Osteoblast (primary cell): ENCODE data around the gene ADGRD1. TPM values are rescaled to one million over a fixed set of nuclear protein-coding genes. Genes with fewer than 3 reads are reported as not detected.

ENCODE experiments used
- DNase-seq: peaks from one replicate; pipeline ENCODE4 v3.0.0; 2011; ENCODE audit warnings: low spot score, mixed read lengths; ENCODE audit not compliant: insufficient read length; ENCODE audit errors: missing footprints
- H2AFZ ChIP-seq: 2 replicates; pipeline ENCODE4 v1.6.0; 2011; ENCODE audit warnings: mild to moderate bottlenecking, low read length
- H3K27ac ChIP-seq: 2 replicates; pipeline ENCODE4 v1.5.1; 2011; ENCODE audit warnings: mild to moderate bottlenecking, low read depth, low read length, moderate library complexity
- H3K27me3 ChIP-seq: 2 replicates; pipeline ENCODE4 v1.6.0; 2012; ENCODE audit warnings: mild to moderate bottlenecking, control low read depth, inconsistent platforms, low read length, moderate library complexity; ENCODE audit not compliant: insufficient read depth
- H3K36me3 ChIP-seq: 2 replicates; pipeline ENCODE4 v1.5.1; 2011; ENCODE audit warnings: mild to moderate bottlenecking, low read length, control low read depth, moderate library complexity; ENCODE audit not compliant: insufficient read depth
- H3K4me1 ChIP-seq: 2 replicates; pipeline ENCODE4 v1.5.1; 2011; ENCODE audit warnings: mild to moderate bottlenecking, low read length, control low read depth, moderate library complexity; ENCODE audit not compliant: insufficient read depth
- H3K4me2 ChIP-seq: 2 replicates; pipeline ENCODE4 v1.6.0; 2011; ENCODE audit warnings: mild to moderate bottlenecking, low read length; ENCODE audit not compliant: insufficient read depth
- H3K4me3 ChIP-seq: fragments of 200-600 bp; sonication (generic); 3 replicates; pipeline ENCODE4 v1.5.1; 2012; ENCODE audit warnings: mild to moderate bottlenecking, low read length, inconsistent platforms; ENCODE audit not compliant: insufficient read depth
- H3K79me2 ChIP-seq: 2 replicates; pipeline ENCODE4 v1.6.0; 2012; ENCODE audit warnings: mild to moderate bottlenecking, low read length, control low read depth, inconsistent platforms; ENCODE audit not compliant: insufficient read depth
- H3K9me3 ChIP-seq: 2 replicates; pipeline ENCODE4 v1.5.1; 2011; ENCODE audit warnings: low read depth, low read length, control low read depth
- H4K20me1 ChIP-seq: 2 replicates; pipeline ENCODE4 v1.6.0; 2012; ENCODE audit warnings: mild to moderate bottlenecking, low read length, control low read depth; ENCODE audit not compliant: insufficient read depth
- total RNA-seq: library from RNA; depleted of rRNA; stranded (reverse); fragments of >200 nt; gene quantifications from 2 replicates; pipeline ENCODE4 v1.2.3, GENCODE V29; 2012
- TF ChIP-seq, protein P1 (sequence below): IDR thresholded peaks from 2 replicates; pipeline ENCODE4 v1.5.1; 2011; ENCODE audit warnings: mild to moderate bottlenecking, low read depth, low read length, moderate library complexity; ENCODE audit errors: extremely low read depth

Gene ADGRD1
- total RNA-seq, 1 donor, result 0.72 TPM

DNA sequence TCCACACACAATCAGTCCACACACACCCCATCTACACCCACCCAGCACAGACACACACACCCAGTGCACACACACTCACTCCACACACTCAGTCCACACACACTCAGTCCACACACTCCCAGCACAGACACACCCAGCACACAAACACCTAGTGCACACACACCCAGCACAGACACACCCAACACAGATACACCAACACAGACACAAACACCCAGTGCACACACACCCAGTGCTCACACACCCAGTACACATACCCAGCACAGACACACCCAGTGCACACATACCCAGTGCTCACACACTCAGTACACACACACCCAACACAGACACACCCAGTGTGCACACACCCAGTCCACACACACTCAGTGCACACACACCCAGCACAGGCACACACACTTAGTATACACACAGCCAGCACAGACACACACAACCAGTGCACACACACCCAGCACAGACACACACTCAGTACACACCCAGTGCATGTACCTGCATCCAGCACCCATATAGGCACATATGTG lies 63.8 kb downstream of the ADGRD1 start:
- H3K27ac ChIP-seq, result no peak overlapping the region

DNA sequence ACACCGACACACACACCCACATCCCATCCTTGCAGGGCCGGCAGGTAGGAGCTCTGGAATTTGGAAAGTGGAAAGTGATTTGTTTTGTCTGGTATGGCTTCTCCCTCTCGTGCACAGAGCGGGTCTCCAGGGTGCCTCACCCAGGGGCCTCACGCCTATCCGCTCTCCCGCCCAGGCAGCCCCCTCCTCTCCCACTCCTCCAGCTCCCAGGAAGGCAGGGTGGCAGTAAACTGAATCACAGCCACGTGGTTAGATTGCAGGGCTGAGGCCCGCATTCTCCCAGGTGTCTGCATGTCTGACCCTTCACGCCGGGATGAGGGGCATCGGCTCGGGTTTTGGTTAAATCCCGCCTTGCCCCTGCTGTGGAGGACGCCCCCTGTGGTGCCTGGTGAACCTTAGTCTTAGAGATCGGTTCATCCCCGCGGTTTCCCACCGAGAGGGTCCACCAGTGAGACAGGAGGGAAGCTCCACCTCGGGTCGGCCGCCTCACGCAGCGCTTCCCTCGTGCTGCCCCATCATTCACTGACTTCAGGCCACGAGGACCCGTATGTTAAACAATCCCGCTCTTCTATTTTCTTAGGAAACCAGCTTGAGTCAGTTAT lies 64.4 kb downstream of the ADGRD1 start:
- TF ChIP-seq, protein P1, sequence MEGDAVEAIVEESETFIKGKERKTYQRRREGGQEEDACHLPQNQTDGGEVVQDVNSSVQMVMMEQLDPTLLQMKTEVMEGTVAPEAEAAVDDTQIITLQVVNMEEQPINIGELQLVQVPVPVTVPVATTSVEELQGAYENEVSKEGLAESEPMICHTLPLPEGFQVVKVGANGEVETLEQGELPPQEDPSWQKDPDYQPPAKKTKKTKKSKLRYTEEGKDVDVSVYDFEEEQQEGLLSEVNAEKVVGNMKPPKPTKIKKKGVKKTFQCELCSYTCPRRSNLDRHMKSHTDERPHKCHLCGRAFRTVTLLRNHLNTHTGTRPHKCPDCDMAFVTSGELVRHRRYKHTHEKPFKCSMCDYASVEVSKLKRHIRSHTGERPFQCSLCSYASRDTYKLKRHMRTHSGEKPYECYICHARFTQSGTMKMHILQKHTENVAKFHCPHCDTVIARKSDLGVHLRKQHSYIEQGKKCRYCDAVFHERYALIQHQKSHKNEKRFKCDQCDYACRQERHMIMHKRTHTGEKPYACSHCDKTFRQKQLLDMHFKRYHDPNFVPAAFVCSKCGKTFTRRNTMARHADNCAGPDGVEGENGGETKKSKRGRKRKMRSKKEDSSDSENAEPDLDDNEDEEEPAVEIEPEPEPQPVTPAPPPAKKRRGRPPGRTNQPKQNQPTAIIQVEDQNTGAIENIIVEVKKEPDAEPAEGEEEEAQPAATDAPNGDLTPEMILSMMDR, result no peak
- Histone ChIP-seq H4K20me1 (no peaks in the 10 kb centered on the region), H3K27me3 (no peaks in the 10 kb centered on the region), H3K4me2 (no peak overlapping the region), H3K79me2 (no peaks in the 10 kb centered on the region), H2AFZ (no peak overlapping the region), H3K4me1 (no peaks in the 10 kb centered on the region), H3K9me3 (no peaks in the 10 kb centered on the region), H3K36me3 (no peaks in the 10 kb centered on the region), H3K27ac (no peak overlapping the region), H3K4me3 (no peak overlapping the region)
- no peak for DNase-seq

More for the DNA sequence above, 63.8 kb downstream of the ADGRD1 start:
- H3K36me3 ChIP-seq, result no peaks in the 10 kb centered on the region
- no peak overlapping the region for H3K4me3 ChIP-seq
- no peak overlapping the region for H3K4me2 ChIP-seq
- H2AFZ ChIP-seq, result no peak overlapping the region
- no peak for DNase-seq
- no peaks in the 10 kb centered on the region for H4K20me1 ChIP-seq
- no peaks in the 10 kb centered on the region for H3K9me3 ChIP-seq
- H3K27me3 ChIP-seq, result no peaks in the 10 kb centered on the region
- no peaks in the 10 kb centered on the region for H3K79me2 ChIP-seq
- TF ChIP-seq, protein P1, result no peak
- H3K4me1 ChIP-seq, result no peaks in the 10 kb centered on the region

DNA sequence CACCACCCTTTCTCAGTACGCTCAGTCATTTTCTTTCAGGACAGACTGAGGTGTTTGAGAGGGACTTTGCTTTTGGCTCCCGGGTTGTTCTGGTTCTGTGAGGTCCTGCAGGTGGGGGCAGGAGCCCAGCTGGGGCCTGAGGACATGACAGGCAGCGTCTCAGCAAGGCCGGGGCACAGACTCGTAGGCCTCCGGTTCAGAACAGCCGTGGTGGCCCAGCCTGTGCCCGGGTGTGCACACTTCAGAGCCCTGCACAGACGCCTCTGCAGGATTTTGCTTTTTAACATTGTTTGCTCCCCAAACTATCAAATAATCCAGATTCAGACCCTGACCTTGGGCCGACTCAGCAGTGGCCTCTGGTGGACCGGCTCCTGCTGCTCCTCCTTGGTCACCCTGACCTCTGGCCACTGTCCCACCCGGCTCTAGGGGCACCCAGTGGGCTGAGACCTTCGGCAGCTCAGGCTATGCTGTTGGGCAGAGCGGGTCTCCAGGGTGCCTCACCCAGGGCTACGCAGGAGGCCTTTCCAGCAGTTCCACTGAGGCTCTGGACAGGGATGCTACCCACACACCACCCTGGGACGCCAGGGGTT lies 65.2 kb downstream of the ADGRD1 start:
- H3K9me3 ChIP-seq, result no peaks in the 10 kb centered on the region
- no peaks in the 10 kb centered on the region for H4K20me1 ChIP-seq
- TF ChIP-seq, protein P1, result no peak
- H3K79me2 ChIP-seq, result no peaks in the 10 kb centered on the region
- DNase-seq, result no peak
- no peak overlapping the region for H3K27ac ChIP-seq
- H3K4me1 ChIP-seq, result no peaks in the 10 kb centered on the region
- no peak overlapping the region for H2AFZ ChIP-seq
- no peak overlapping the region for H3K4me3 ChIP-seq
- H3K27me3 ChIP-seq, result no peaks in the 10 kb centered on the region
- H3K36me3 ChIP-seq, result no peaks in the 10 kb centered on the region
- H3K4me2 ChIP-seq, result no peak overlapping the region

DNA sequence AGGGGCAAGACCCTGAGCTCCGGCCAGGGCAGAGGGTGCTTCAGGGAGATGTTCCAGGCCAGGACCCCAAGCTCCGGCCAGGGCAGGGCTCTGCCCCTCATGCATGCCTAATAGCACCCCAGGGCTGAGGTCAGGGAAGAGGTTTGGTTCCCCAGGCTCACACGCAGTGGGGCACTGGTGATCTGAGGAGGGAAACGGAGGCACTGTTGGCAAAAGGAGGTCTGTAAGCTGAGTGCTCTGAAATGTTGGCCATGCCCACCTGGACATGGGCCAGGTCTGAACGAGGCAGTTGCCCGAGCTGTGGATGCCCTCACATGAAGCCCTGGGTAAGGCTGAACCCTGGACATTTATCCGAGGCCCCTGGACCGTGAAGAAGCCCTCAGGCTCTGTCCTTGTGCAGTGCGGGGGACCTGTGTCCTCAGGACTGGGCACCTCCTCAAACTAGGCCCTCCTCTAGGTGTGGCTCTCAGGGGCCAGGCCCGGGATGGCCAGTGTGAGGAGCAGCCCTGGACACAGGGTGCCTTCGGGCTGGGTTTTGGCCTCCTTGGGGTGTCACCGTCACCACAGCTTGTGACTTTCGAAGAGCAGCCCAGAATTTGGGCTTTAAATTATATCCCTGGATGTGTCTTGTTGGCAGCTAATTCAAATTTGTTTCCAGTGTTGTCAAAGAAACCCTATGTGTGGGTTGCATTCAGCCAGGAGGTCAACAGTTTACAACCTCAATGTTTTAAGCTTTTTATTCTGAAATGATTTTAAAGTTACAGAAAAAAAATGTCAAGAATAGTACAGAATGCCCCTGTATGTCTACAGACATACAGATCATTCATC lies 66.8 kb downstream of the ADGRD1 start:
- no peak for DNase-seq
- H3K4me2 ChIP-seq, result no peak overlapping the region
- H4K20me1 ChIP-seq, result no peaks in the 10 kb centered on the region
- H3K9me3 ChIP-seq, result no peaks in the 10 kb centered on the region
- H3K79me2 ChIP-seq, result no peaks in the 10 kb centered on the region
- TF ChIP-seq, protein P1, result no peak
- no peak overlapping the region for H2AFZ ChIP-seq
- no peaks in the 10 kb centered on the region for H3K27me3 ChIP-seq
- H3K4me1 ChIP-seq, result no peaks in the 10 kb centered on the region
- no peaks in the 10 kb centered on the region for H3K36me3 ChIP-seq
- no peak overlapping the region for H3K4me3 ChIP-seq
- H3K27ac ChIP-seq, result no peak overlapping the region
